IMR-90 (cell line): ENCODE results near the gene RNF34. TPM values are rescaled to one million over a fixed set of nuclear protein-coding genes. Genes with fewer than 3 reads are reported as not detected.

Experiments used
- ATAC-seq: fragments of 200-7000 bp; cut with Tn5 transposase; 2 replicates; pipeline ENCODE4 v1.9.1; 2020; ENCODE audit warnings: low read depth, mild to moderate bottlenecking, moderate library complexity
- BruUV-seq: library from RNA; stranded (reverse); fragments of 400-500 nt; replicated peaks from 2 replicates; lab custom pipeline; 2021; lab: Mats Ljungman, UMichigan
- CTCF ChIA-PET: fragments of 300-600 bp; formaldehyde crosslinking; extraction: SDS; loops from one replicate; lab custom pipeline; 2021; ENCODE audit warnings: antibody characterized with exemption; lab: Yijun Ruan, JAX
- POLR2A ChIA-PET: fragments of 300-600 bp; sonication (Branson Sonifier 250); formaldehyde crosslinking; loops from one replicate; lab custom pipeline; 2022; ENCODE audit warnings: antibody characterized with exemption; ENCODE audit not compliant: unreplicated experiment; lab: Charles Lee
- DNase-seq: peaks from one replicate; pipeline ENCODE4 v3.0.0; 2013
- H2AFZ ChIP-seq: replicated peaks from 2 replicates; pipeline ENCODE3; 2013; ENCODE audit warnings: low read length, mild to moderate bottlenecking; ENCODE audit not compliant: poor library complexity
- H2AK5ac ChIP-seq: 2 replicates; pipeline ENCODE4 v1.6.1; 2013; ENCODE audit warnings: low read depth, low read length, inconsistent platforms
- H2AK9ac ChIP-seq: replicated peaks from 2 replicates; pipeline ENCODE3; 2013; ENCODE audit warnings: mild to moderate bottlenecking, low read depth, low read length, moderate library complexity; ENCODE audit not compliant: poor library complexity
- H2BK120ac ChIP-seq: 2 replicates; pipeline ENCODE4 v1.6.1; 2013; ENCODE audit warnings: low read depth, low read length, inconsistent platforms
- H2BK15ac ChIP-seq: 3 replicates; pipeline ENCODE4 v1.6.1; 2013; ENCODE audit warnings: low read depth, low read length, inconsistent platforms
- H2BK20ac ChIP-seq: 2 replicates; pipeline ENCODE4 v1.6.1; 2013; ENCODE audit warnings: low read depth, mild to moderate bottlenecking, inconsistent platforms, low read length, moderate library complexity
- H2BK5ac ChIP-seq: 2 replicates; pipeline ENCODE4 v1.6.1; 2013; ENCODE audit warnings: mild to moderate bottlenecking, low read depth, low read length, inconsistent platforms; ENCODE audit not compliant: poor library complexity, severe bottlenecking
- H3K14ac ChIP-seq: replicated peaks from 2 replicates; pipeline ENCODE4 v1.6.1; 2013; ENCODE audit warnings: low read depth, low read length, inconsistent platforms
- H3K18ac ChIP-seq: 2 replicates; pipeline ENCODE4 v1.6.1; 2013; ENCODE audit warnings: low read depth, low read length, control low read depth
- H3K23ac ChIP-seq: 2 replicates; pipeline ENCODE4 v1.6.1; 2013; ENCODE audit warnings: low read depth, low read length, inconsistent platforms
- H3K27ac ChIP-seq: 2 replicates; pipeline ENCODE4 v1.5.1; 2013; ENCODE audit warnings: mild to moderate bottlenecking, control low read depth, low read length; ENCODE audit not compliant: insufficient read depth
- H3K27me3 ChIP-seq: 2 replicates; pipeline ENCODE4 v1.6.1; 2013; ENCODE audit warnings: low read length; ENCODE audit not compliant: control insufficient read depth, insufficient read depth
- H3K36me3 ChIP-seq: 2 replicates; pipeline ENCODE4 v1.6.1; 2013; ENCODE audit warnings: low read length, mixed read lengths; ENCODE audit not compliant: control insufficient read depth, insufficient read depth
- H3K4ac ChIP-seq: 2 replicates; pipeline ENCODE4 v1.6.1; 2013; ENCODE audit warnings: low read depth, low read length, inconsistent platforms
- H3K4me1 ChIP-seq: 2 replicates; pipeline ENCODE4 v1.6.1; 2013; ENCODE audit warnings: low read length, mixed read lengths; ENCODE audit not compliant: control insufficient read depth, insufficient read depth
- H3K4me2 ChIP-seq: 2 replicates; pipeline ENCODE4 v1.6.1; 2013; ENCODE audit warnings: low read depth, mild to moderate bottlenecking, control low read depth, low read length, moderate library complexity
- H3K4me3 ChIP-seq: 2 replicates; pipeline ENCODE4 v1.5.1; 2013; ENCODE audit warnings: low read depth, mild to moderate bottlenecking, control low read depth, low read length, moderate library complexity; ENCODE audit not compliant: insufficient read depth
- H3K56ac ChIP-seq: 2 replicates; pipeline ENCODE4 v1.6.1; 2013; ENCODE audit warnings: low read length, inconsistent platforms; ENCODE audit not compliant: insufficient read depth; ENCODE audit errors: extremely low read depth
- H3K79me1 ChIP-seq, 2 experiments: 2 replicates each; pipeline ENCODE4 v1.6.1; 2013; ENCODE audit warnings: low read length in 2 of 2, inconsistent platforms in 1 of 2, low read depth in 1 of 2
- H3K9ac ChIP-seq: 2 replicates; pipeline ENCODE4 v1.6.1; 2013; ENCODE audit warnings: low read depth, low read length, control low read depth
- H3K9me1 ChIP-seq: 2 replicates; pipeline ENCODE4 v1.6.1; 2013; ENCODE audit warnings: low read length, inconsistent platforms; ENCODE audit not compliant: insufficient read depth
- H3K9me3 ChIP-seq: 2 replicates; pipeline ENCODE4 v1.6.1; 2013; ENCODE audit warnings: low read length; ENCODE audit not compliant: control insufficient read depth, insufficient read depth
- H4K20me1 ChIP-seq: 2 replicates; pipeline ENCODE4 v1.6.1; 2013; ENCODE audit warnings: low read length, inconsistent platforms; ENCODE audit not compliant: insufficient read depth
- H4K5ac ChIP-seq: 2 replicates; pipeline ENCODE4 v1.6.1; 2013; ENCODE audit warnings: mild to moderate bottlenecking, low read depth, low read length, control low read depth
- H4K8ac ChIP-seq, 2 experiments: 2 replicates each; pipeline ENCODE4 v1.6.1; 2013; ENCODE audit warnings: low read depth in 2 of 2, low read length in 2 of 2, control low read depth in 1 of 2, inconsistent platforms in 1 of 2
- H4K91ac ChIP-seq: 2 replicates; pipeline ENCODE4 v1.6.1; 2013; ENCODE audit warnings: low read depth, low read length, inconsistent platforms; ENCODE audit not compliant: insufficient read depth
- BHLHE40 ChIP-seq: fragments of 150-350 bp; IDR thresholded peaks from 2 replicates; pipeline ENCODE4 v1.6.1; 2016; ENCODE audit warnings: mild to moderate bottlenecking, low read depth, low read length
- CEBPB ChIP-seq: IDR thresholded peaks from 2 replicates; pipeline ENCODE4 v1.6.1; 2012; ENCODE audit warnings: low read depth, low read length, improper control_type of control experiment
- CHD1 ChIP-seq: IDR thresholded peaks from 2 replicates; pipeline ENCODE4 v1.6.1; 2012; ENCODE audit warnings: low read depth, low read length, improper control_type of control experiment
- CTCF ChIP-seq: conservative IDR thresholded peaks from 2 replicates; pipeline ENCODE4 v1.5.1; 2012; ENCODE audit warnings: mild to moderate bottlenecking, low read depth, low read length, improper control_type of control experiment
- ELK1 ChIP-seq: fragments of 150-350 bp; IDR thresholded peaks from 2 replicates; pipeline ENCODE4 v1.6.1; 2016; ENCODE audit warnings: low read depth, mild to moderate bottlenecking, low read length, moderate library complexity, borderline replicate concordance
- FOS ChIP-seq: fragments of 150-350 bp; IDR thresholded peaks from 2 replicates; pipeline ENCODE4 v1.6.1; 2016; ENCODE audit warnings: low read depth, low read length
- MAFK ChIP-seq: IDR thresholded peaks from 2 replicates; pipeline ENCODE4 v1.6.1; 2012; ENCODE audit warnings: low read depth, low read length, improper control_type of control experiment
- MAZ ChIP-seq: IDR thresholded peaks from 2 replicates; pipeline ENCODE4 v1.6.1; 2012; ENCODE audit warnings: low read depth, mild to moderate bottlenecking, low read length, improper control_type of control experiment, moderate library complexity, borderline replicate concordance
- MXI1 ChIP-seq: IDR thresholded peaks from 2 replicates; pipeline ENCODE4 v1.6.1; 2012; ENCODE audit warnings: low read depth, mild to moderate bottlenecking, low read length, moderate library complexity, borderline replicate concordance
- NFE2L2 ChIP-seq: fragments of 150-350 bp; IDR thresholded peaks from 2 replicates; pipeline ENCODE4 v1.6.1; 2016; ENCODE audit warnings: low read depth, mild to moderate bottlenecking, low read length
- POLR2A ChIP-seq: IDR thresholded peaks from 2 replicates; pipeline ENCODE4 v1.6.1; 2012; ENCODE audit warnings: mild to moderate bottlenecking, low read depth, low read length
- RAD21 ChIP-seq: IDR thresholded peaks from 2 replicates; pipeline ENCODE4 v1.6.1; 2012; ENCODE audit warnings: low read length, improper control_type of control experiment
- RCOR1 ChIP-seq: IDR thresholded peaks from 2 replicates; pipeline ENCODE4 v1.6.1; 2012; ENCODE audit warnings: mild to moderate bottlenecking, low read length, improper control_type of control experiment; ENCODE audit not compliant: insufficient replicate concordance
- RFX5 ChIP-seq: IDR thresholded peaks from 2 replicates; pipeline ENCODE4 v1.8.0; 2012; ENCODE audit warnings: low read depth, mild to moderate bottlenecking, low read length, moderate library complexity
- SMC3 ChIP-seq: fragments of 150-350 bp; IDR thresholded peaks from 2 replicates; pipeline ENCODE4 v1.6.1; 2016; ENCODE audit warnings: low read depth, mild to moderate bottlenecking, antibody characterized with exemption, low read length, moderate library complexity
- USF2 ChIP-seq: fragments of 150-350 bp; IDR thresholded peaks from 2 replicates; pipeline ENCODE4 v1.6.1; 2017; ENCODE audit warnings: mild to moderate bottlenecking, antibody characterized with exemption, low read length, low read depth
- WGBS, 2 experiments: methylation state at CpG; one replicate each; pipeline versions ENCODE4 v1.1.5 to v1.1.7; 2013; ENCODE audit warnings: missing lambda C conversion rate in 2 of 2; ENCODE audit not compliant: insufficient read length in 1 of 2; ENCODE audit errors: extremely low coverage in 2 of 2; 5-methylcytosine and 5-hydroxymethylcytosine counted together
- dilution Hi-C: fragments of 300-500 bp; cut with HindIII; formaldehyde crosslinking; loops from one replicate; pipeline ENCODE4 v1.14.3; 2018; ENCODE audit warnings: low sequenced_read_pairs; ENCODE audit not compliant: unreplicated experiment
- in situ Hi-C: fragments of 300-500 bp; cut with MboI; formaldehyde crosslinking; loops from 3 replicates; pipeline ENCODE4 v1.14.3; 2019; ENCODE audit warnings: low sequenced_read_pairs, inconsistent platforms, mixed read lengths
- intact Hi-C: fragments of 100-400 bp; cut with micrococcal nuclease; formaldehyde crosslinking; loops from 2 replicates; pipeline ENCODE4 v1.10.0; 2022
- polyA plus RNA-seq, 3 experiments: library from polyadenylated mRNA; depleted of rRNA; stranded (reverse); fragments of >200 nt; gene quantifications; 2 replicates each; pipeline ENCODE4 v1.2.3, GENCODE V29; 2012; ENCODE audit warnings: low replicate concordance in 1 of 3
- total RNA-seq: library from RNA; depleted of rRNA; stranded (reverse); fragments of >200 nt; gene quantifications from 2 replicates; pipeline ENCODE4 v1.2.3, GENCODE V29; 2012

The RNF34 gene
- total and polyA plus RNA-seq, 2 of the 4 experiments (the other 2 are of a cell fraction): 33.2 to 69.5 TPM

GRCh38 chr12:121356657-121357056 lies 43.3 kb upstream of the RNF34 start:
- Histone ChIP-seq H3K27me3 (no peaks in the 10 kb centered on the region; the same call in 1 of the 2 replicates), H4K8ac (no peak overlapping the region), H2AK5ac (no peak overlapping the region), H3K4me1 (no peaks in the 10 kb centered on the region), H3K4me3 (no peak overlapping the region), H3K56ac (no peak overlapping the region), H3K18ac (no peak overlapping the region), H2BK5ac (no peak overlapping the region), H4K5ac (no peak overlapping the region), H3K9me3 (no peaks in the 10 kb centered on the region), H3K23ac (no peak overlapping the region), H3K36me3 (no peaks in the 10 kb centered on the region), H3K14ac (no peak overlapping the region), H2BK15ac (no peak overlapping the region), H2AFZ (no peak overlapping the region), H3K9me1 (no peaks in the 10 kb centered on the region), H3K79me1 (peaks cover 0 to 5% of the 10 kb centered on the region in 2 experiments; a peak in 3 of 4 replicates), H3K27ac (no peak overlapping the region), H3K4ac (no peak overlapping the region), H4K20me1 (no peaks in the 10 kb centered on the region), H4K91ac (no peak overlapping the region), H3K9ac (no peak overlapping the region), H3K4me2 (no peak overlapping the region), H2AK9ac (no peak overlapping the region), H2BK20ac (no peak overlapping the region), H2BK120ac (no peak overlapping the region)
- no TSS peak for BruUV-seq
- WGBS, 2 experiments: no CpG with 5 or more reads among the region's 3 CpGs
- ChIA-PET POLR2A (interaction anchor here (0.6 kb wide), 1 partner anchor 450 kb away, joined by 7 read pairs; no protein-coding TSS in a partner anchor), CTCF (no interaction called here)
- no peak for ATAC-seq
- no peak for TF ChIP-seq BHLHE40
- TF ChIP-seq MAZ: no peak
- no peak for TF ChIP-seq SMC3
- TF ChIP-seq CTCF: no peak
- no peak for TF ChIP-seq MAFK
- no peak for TF ChIP-seq MXI1
- no peak for TF ChIP-seq CHD1
- no peak for TF ChIP-seq NFE2L2
- no peak for TF ChIP-seq USF2
- no peak for TF ChIP-seq CEBPB
- TF ChIP-seq ELK1: no peak
- no peak for TF ChIP-seq POLR2A
- no peak for TF ChIP-seq RAD21
- TF ChIP-seq RCOR1: no peak
- TF ChIP-seq FOS: no peak
- no peak for TF ChIP-seq RFX5
- dilution Hi-C loops: no loop called here
- in situ Hi-C loops: no loop called here
- no peak for DNase-seq
- intact Hi-C loops: no loop called here
